ENCODE measurements around the gene PKNOX2.
A peak's percentile ranks its signal among the peaks of the same experiment; 100 is the strongest.

The PKNOX2 gene

GRCh38 chr11:125382314-125382791 is 217.8 kb downstream of the PKNOX2 start:
- peak; percentile 32 for DNase-seq (ENCODE audit: low spot score)

GRCh38 chr11:125382822-125383221 is 218.3 kb downstream of the PKNOX2 start:
- DNase-seq (ENCODE audit: low spot score): no peak

GRCh38 chr11:125384825-125385224 is 220.3 kb downstream of the PKNOX2 start:
- DNase-seq (ENCODE audit: low spot score): no peak

- no peak for DNase-seq (ENCODE audit: low spot score)
Measured at GRCh38 chr11:125387901-125388300, 223.3 kb downstream of the PKNOX2 start.

GRCh38 chr11:125388611-125389010 is 224.1 kb downstream of the PKNOX2 start:
- no peak for DNase-seq (ENCODE audit: low spot score)

GRCh38 chr11:125389339-125390166 is 225.0 kb downstream of the PKNOX2 start:
- no peak for DNase-seq (ENCODE audit: low spot score)

GRCh38 chr11:125390946-125391345 is 226.4 kb downstream of the PKNOX2 start:
- no peak for DNase-seq (ENCODE audit: low spot score)

GRCh38 chr11:125393331-125393730 is 228.8 kb downstream of the PKNOX2 start:
- no peak for DNase-seq (ENCODE audit: low spot score)

- no peak for DNase-seq (ENCODE audit: low spot score)
Measured at GRCh38 chr11:125394296-125394695, 229.7 kb downstream of the PKNOX2 start.

GRCh38 chr11:125397421-125397820 is 232.9 kb downstream of the PKNOX2 start:
- DNase-seq (ENCODE audit: low spot score): no peak

- no peak for DNase-seq (ENCODE audit: low spot score)
Measured at GRCh38 chr11:125398475-125398874, 233.9 kb downstream of the PKNOX2 start.

- DNase-seq (ENCODE audit: low spot score): no peak
Measured at GRCh38 chr11:125398994-125399640, 234.6 kb downstream of the PKNOX2 start.

- DNase-seq (ENCODE audit: low spot score): no peak
Measured at GRCh38 chr11:125399945-125400344, 235.4 kb downstream of the PKNOX2 start.

GRCh38 chr11:125401235-125401634 is 236.7 kb downstream of the PKNOX2 start:
- no peak for DNase-seq (ENCODE audit: low spot score)

- no peak for DNase-seq (ENCODE audit: low spot score)
Measured at GRCh38 chr11:125401746-125402145, 237.2 kb downstream of the PKNOX2 start.

- DNase-seq (ENCODE audit: low spot score): peak; percentile 22
Measured at GRCh38 chr11:125402435-125402834, 237.9 kb downstream of the PKNOX2 start.

- DNase-seq (ENCODE audit: low spot score): no peak
Measured at GRCh38 chr11:125404157-125404810, 239.7 kb downstream of the PKNOX2 start.

- DNase-seq (ENCODE audit: low spot score): peak; percentile 36
Measured at GRCh38 chr11:125404811-125405790, 240.6 kb downstream of the PKNOX2 start.

GRCh38 chr11:125407046-125407445 is 242.5 kb downstream of the PKNOX2 start:
- no peak for DNase-seq (ENCODE audit: low spot score)

GRCh38 chr11:125408311-125408711 is 243.8 kb downstream of the PKNOX2 start:
- DNase-seq (ENCODE audit: low spot score): no peak

- DNase-seq (ENCODE audit: low spot score): no peak
Measured at GRCh38 chr11:125410091-125410490, 245.5 kb downstream of the PKNOX2 start.

GRCh38 chr11:125412177-125412496 is 247.6 kb downstream of the PKNOX2 start:
- no peak for DNase-seq (ENCODE audit: low spot score)
